Endothelial cell (in vitro differentiated cells): ENCODE data around the gene NENF. TPM values are rescaled to one million over a fixed set of nuclear protein-coding genes. Genes with fewer than 3 reads are reported as not detected.
"Not testable (repeated sequence)": the region's sequence is repeated elsewhere in the genome, so short reads cannot be mapped to it uniquely, and the experiment has no call there.

Source experiments
- DNase-seq: peaks from one replicate; pipeline ENCODE4 v3.0.0; 2021; ENCODE audit warnings: low spot score
- H3K27ac Mint-ChIP-seq: one replicate; pipeline ENCODE4 v1.8.0; 2021; ENCODE audit warnings: mixed read lengths, inconsistent platforms; ENCODE audit not compliant: unreplicated experiment
- H3K27me3 Mint-ChIP-seq: one replicate; pipeline ENCODE4 v1.8.0; 2021; ENCODE audit warnings: mild to moderate bottlenecking, moderate library complexity, mixed read lengths, inconsistent platforms; ENCODE audit not compliant: unreplicated experiment
- H3K36me3 Mint-ChIP-seq: one replicate; pipeline ENCODE4 v1.8.0; 2021; ENCODE audit warnings: mild to moderate bottlenecking, low read depth, mixed read lengths, inconsistent platforms; ENCODE audit not compliant: unreplicated experiment
- H3K4me1 Mint-ChIP-seq: one replicate; pipeline ENCODE4 v1.8.0; 2021; ENCODE audit warnings: mild to moderate bottlenecking, mixed read lengths, inconsistent platforms; ENCODE audit not compliant: unreplicated experiment
- H3K4me3 Mint-ChIP-seq: one replicate; pipeline ENCODE4 v1.8.0; 2021; ENCODE audit warnings: mild to moderate bottlenecking, mixed read lengths, inconsistent platforms; ENCODE audit not compliant: unreplicated experiment
- H3K9me3 Mint-ChIP-seq: one replicate; pipeline ENCODE4 v1.8.0; 2021; ENCODE audit warnings: mixed read lengths, inconsistent platforms; ENCODE audit not compliant: unreplicated experiment
- long read RNA-seq: library from polyadenylated mRNA; unstranded; transcript quantifications from one replicate; pipeline ENCODE4 v2.0.0, GENCODE V29; 2020; ENCODE audit not compliant: unreplicated experiment
- total RNA-seq: library from RNA; stranded (reverse); fragmentation: NEBNext Ultra II Directional; extraction: Animal tissue kit (Norgen Biotek cat#: 25700); gene quantifications from one replicate; pipeline ENCODE4 v1.2.1, GENCODE V29; 2021; ENCODE audit not compliant: unreplicated experiment
- TF ChIP-seq, protein P1 (sequence below): fragments of 200-600 bp; sonication (generic); IDR thresholded peaks from one replicate; pipeline ENCODE4 v1.5.0; 2021; ENCODE audit warnings: antibody characterized with exemption; ENCODE audit not compliant: unreplicated experiment

NENF gene
- total RNA-seq = 25.6 TPM
- long read RNA-seq, transcript NENF-201 (4 exons, 949 nt) = major isoform, 27 of 31 reads
- long read RNA-seq, partial matches to known transcripts = 1 of 31 reads
- long read RNA-seq, other reads (novel, unspliced or antisense) = 2 of 31 reads

GRCh38 chr1:212432661-212433576 is at the start of gene NENF:
TSS of gene NENF (plus strand) at chr1:212432920. CDS start at chr1:212432944, 24 bp downstream.
- TF ChIP-seq, protein P1, sequence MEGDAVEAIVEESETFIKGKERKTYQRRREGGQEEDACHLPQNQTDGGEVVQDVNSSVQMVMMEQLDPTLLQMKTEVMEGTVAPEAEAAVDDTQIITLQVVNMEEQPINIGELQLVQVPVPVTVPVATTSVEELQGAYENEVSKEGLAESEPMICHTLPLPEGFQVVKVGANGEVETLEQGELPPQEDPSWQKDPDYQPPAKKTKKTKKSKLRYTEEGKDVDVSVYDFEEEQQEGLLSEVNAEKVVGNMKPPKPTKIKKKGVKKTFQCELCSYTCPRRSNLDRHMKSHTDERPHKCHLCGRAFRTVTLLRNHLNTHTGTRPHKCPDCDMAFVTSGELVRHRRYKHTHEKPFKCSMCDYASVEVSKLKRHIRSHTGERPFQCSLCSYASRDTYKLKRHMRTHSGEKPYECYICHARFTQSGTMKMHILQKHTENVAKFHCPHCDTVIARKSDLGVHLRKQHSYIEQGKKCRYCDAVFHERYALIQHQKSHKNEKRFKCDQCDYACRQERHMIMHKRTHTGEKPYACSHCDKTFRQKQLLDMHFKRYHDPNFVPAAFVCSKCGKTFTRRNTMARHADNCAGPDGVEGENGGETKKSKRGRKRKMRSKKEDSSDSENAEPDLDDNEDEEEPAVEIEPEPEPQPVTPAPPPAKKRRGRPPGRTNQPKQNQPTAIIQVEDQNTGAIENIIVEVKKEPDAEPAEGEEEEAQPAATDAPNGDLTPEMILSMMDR = no peak
- no peaks in the 10 kb centered on the region for H3K9me3 Mint-ChIP-seq
- H3K4me1 Mint-ChIP-seq = peaks cover 20% of the 10 kb centered on the region
- no peaks in the 10 kb centered on the region for H3K36me3 Mint-ChIP-seq
- peak; percentile 75 for DNase-seq
- H3K27ac Mint-ChIP-seq = no peak within 1 kb of the TSS
- peak within 1 kb of the TSS; percentile 88 for H3K4me3 Mint-ChIP-seq
- H3K27me3 Mint-ChIP-seq = peaks cover 3% of the 10 kb centered on the region

DNA sequence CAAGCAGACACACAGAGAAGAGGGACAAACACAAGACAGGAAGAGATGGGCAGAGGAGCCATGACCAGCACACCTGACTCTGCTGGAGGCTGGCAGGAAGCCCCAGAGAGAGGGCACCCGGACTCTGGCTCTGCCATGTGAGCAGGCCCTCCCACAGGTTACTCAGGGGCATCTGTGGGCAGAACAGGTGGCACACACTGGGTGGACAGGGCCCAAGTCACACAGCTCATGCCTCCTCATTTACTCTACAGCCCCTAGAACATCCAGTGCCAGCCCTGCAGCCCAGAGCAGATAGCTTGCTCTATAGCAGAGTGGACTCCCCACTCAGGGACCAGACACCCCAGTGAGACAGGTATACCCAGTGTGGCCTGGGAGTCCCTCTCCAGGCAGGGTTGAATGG is 46.7 kb upstream of the NENF start:
- H3K27ac Mint-ChIP-seq = no peak overlapping the region
- H3K36me3 Mint-ChIP-seq = peaks cover 52% of the 10 kb centered on the region
- H3K27me3 Mint-ChIP-seq = peaks cover 4% of the 10 kb centered on the region
- H3K4me3 Mint-ChIP-seq = no peak overlapping the region
- DNase-seq = no peak
- H3K4me1 Mint-ChIP-seq = no peaks in the 10 kb centered on the region
- TF ChIP-seq, protein P1 = no peak
- peaks cover 6% of the 10 kb centered on the region for H3K9me3 Mint-ChIP-seq

DNA sequence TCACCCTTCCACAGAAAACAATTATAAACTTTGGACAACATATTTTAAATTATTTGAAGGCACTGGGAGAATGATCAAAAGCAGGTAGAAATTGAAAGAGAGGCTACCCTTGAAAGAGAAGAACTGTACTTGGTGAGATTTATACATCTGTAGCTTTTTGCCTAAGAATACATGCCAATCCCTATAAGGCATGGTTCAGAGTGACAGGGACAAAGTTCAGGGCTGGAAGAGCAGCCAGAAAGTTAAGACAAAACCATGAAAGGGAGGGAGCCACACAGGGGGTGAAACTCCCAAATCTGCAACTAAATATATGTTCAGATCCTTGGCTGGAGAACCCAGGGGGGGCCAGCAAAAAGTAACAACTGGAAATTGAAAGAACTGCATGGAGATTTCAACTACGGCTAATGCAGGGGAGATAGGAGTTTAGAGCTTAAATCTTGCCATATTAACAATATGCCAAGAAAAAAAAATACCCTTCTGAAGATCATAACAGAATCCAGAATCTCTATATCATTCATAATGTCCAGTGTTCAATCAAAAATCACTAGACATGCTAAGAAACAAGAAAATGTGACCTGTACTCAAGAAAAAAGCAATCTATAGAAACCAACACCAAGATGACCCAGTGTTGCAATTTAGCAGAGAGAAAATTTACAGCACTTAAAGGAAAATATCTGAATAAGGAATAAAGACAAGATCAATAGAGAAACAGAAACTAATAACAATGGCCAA is 43.6 kb upstream of the NENF start:
- TF ChIP-seq, protein P1 = no peak
- DNase-seq = no peak
- Mint-ChIP-seq H3K4me3 (peak overlapping the region; percentile 5), H3K9me3 (peaks cover 6% of the 10 kb centered on the region), H3K27ac (no peak overlapping the region), H3K27me3 (peaks cover 8% of the 10 kb centered on the region), H3K4me1 (no peaks in the 10 kb centered on the region), H3K36me3 (peaks cover 60% of the 10 kb centered on the region)

- H3K36me3 Mint-ChIP-seq = peaks cover 46% of the 10 kb centered on the region
- not testable (repeated sequence) for DNase-seq, H3K4me1 Mint-ChIP-seq, H3K27ac Mint-ChIP-seq, H3K4me3 Mint-ChIP-seq, H3K27me3 Mint-ChIP-seq, H3K9me3 Mint-ChIP-seq
These were observed 36.9 kb upstream of the NENF start for GRCh38 chr1:212395678-212396437.

DNA sequence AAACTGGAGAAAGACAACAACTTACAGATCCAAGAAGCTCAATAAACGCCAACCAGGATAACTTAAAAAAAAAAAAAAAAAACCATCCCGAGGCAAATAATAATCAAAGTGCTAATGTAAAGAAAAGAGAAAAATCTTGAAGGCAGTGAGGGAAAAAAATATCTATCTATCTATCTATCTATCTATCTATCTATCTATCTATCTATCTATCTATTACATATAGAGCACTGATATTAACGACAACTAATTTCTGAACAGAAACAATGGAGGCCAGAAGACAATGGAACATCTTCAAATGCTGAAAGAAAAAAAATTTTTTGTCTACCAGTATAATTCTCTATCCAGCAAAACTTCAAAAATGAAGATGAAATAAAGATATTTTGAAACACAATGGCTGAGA is 36.1 kb upstream of the NENF start:
- Mint-ChIP-seq H3K4me1 (no peaks in the 10 kb centered on the region), H3K27ac (no peak overlapping the region), H3K9me3 (no peaks in the 10 kb centered on the region), H3K27me3 (peaks cover 7% of the 10 kb centered on the region), H3K36me3 (peaks cover 39% of the 10 kb centered on the region), H3K4me3 (no peak overlapping the region)
- TF ChIP-seq, protein P1 = no peak
- no peak for DNase-seq
